GM12878 (cell line): Measurements from ENCODE around the gene IL4I1. TPM values are rescaled to one million over a fixed set of nuclear protein-coding genes. Genes with fewer than 3 reads are reported as not detected.

Experiments used
- BACH1 ChIP-seq: fragments of 450-650 bp; IDR thresholded peaks from 2 replicates; pipeline ENCODE4 v1.6.1; 2017; ENCODE audit warnings: mild to moderate bottlenecking, borderline replicate concordance
- CHD1 ChIP-seq: IDR thresholded peaks from 2 replicates; pipeline ENCODE4 v1.6.1; 2012; ENCODE audit warnings: low read depth, low read length, improper control_type of control experiment
- EED ChIP-seq: sonication (generic); IDR thresholded peaks from 2 replicates; pipeline ENCODE4 v1.6.1; 2016; ENCODE audit warnings: antibody characterized with exemption, low read depth
- ETV6 ChIP-seq, 2 experiments: fragments of 450-650 bp in 1 of 2; IDR thresholded peaks in 1 of 2; conservative IDR thresholded peaks in 1 of 2; 2 replicates each; pipeline ENCODE4 v1.6.1; 2014; ENCODE audit warnings: antibody characterized with exemption in 1 of 2, borderline replicate concordance in 1 of 2, low read depth in 1 of 2, mild to moderate bottlenecking in 1 of 2, moderate library complexity in 1 of 2
- FOXK2 ChIP-seq: fragments of 450-650 bp; IDR thresholded peaks from 2 replicates; pipeline ENCODE4 v1.6.1; 2017; ENCODE audit warnings: mild to moderate bottlenecking, moderate library complexity
- FOXM1 ChIP-seq: IDR thresholded peaks from 2 replicates; pipeline ENCODE4 v1.6.1; 2012; ENCODE audit warnings: low read depth, mild to moderate bottlenecking, inconsistent platforms, low read length, moderate library complexity
- IKZF1 ChIP-seq: fragments of 450-650 bp; conservative IDR thresholded peaks from 2 replicates; pipeline ENCODE4 v1.6.1; 2017; ENCODE audit warnings: antibody characterized with exemption, mild to moderate bottlenecking
- JUND ChIP-seq: IDR thresholded peaks from 2 replicates; pipeline ENCODE4 v1.6.1; 2012; ENCODE audit warnings: low read depth, mild to moderate bottlenecking, low read length, improper control_type of control experiment, moderate library complexity
- PAX8 ChIP-seq: fragments of 450-650 bp; IDR thresholded peaks from 2 replicates; pipeline ENCODE4 v1.6.1; 2017; ENCODE audit warnings: mild to moderate bottlenecking, moderate library complexity
- POU2F2 ChIP-seq: IDR thresholded peaks from 3 replicates; pipeline ENCODE4 v1.6.1; 2011; ENCODE audit warnings: low read depth, mild to moderate bottlenecking, low read length, borderline replicate concordance
- RUNX3 ChIP-seq: IDR thresholded peaks from 2 replicates; pipeline ENCODE4 v1.6.1; 2012; ENCODE audit warnings: low read length, inconsistent platforms
- STAT3 ChIP-seq: IDR thresholded peaks from 2 replicates; pipeline ENCODE4 v1.6.1; 2011; ENCODE audit warnings: low read depth, low read length, improper control_type of control experiment
- SUPT20H ChIP-seq: IDR thresholded peaks from 2 replicates; pipeline ENCODE4 v1.6.1; 2011; ENCODE audit warnings: low read depth, mild to moderate bottlenecking, low read length, moderate library complexity, borderline replicate concordance; ENCODE audit not compliant: control insufficient read depth
- TCF12 ChIP-seq: IDR thresholded peaks from 2 replicates; pipeline ENCODE4 v1.6.1; 2011; ENCODE audit warnings: low read depth, mild to moderate bottlenecking, low read length
- WRNIP1 ChIP-seq: IDR thresholded peaks from 2 replicates; pipeline ENCODE4 v1.6.1; 2011; ENCODE audit warnings: low read depth, low read length, improper control_type of control experiment, borderline replicate concordance
- polyA plus RNA-seq, 11 experiments: library from polyadenylated mRNA; depleted of rRNA in 4 of 11; unstranded in 6 of 11; stranded (reverse) in 5 of 11; fragments of >200 nt; fragmentation: Nextera tagmentation in 4 of 11; fragmentation: Illumina TruSeq in 1 of 11; extraction: Ambion mirVana in 4 of 11; extraction: Trizol in 1 of 11; gene quantifications; 1 replicate in 1 of 11; 2 replicates in 10 of 11; pipeline versions ENCODE4 v1.2.1 to v1.2.3, GENCODE V29; 2011 to 2016; ENCODE audit warnings: inconsistent platforms in 2 of 11, missing spikeins in 2 of 11, low read depth in 1 of 11
- total RNA-seq, 4 experiments: library from RNA; depleted of rRNA in 3 of 4; stranded (reverse); fragments of >200 nt in 3 of 4; fragmentation: Illumina TruSeq in 1 of 4; extraction: Trizol in 1 of 4; gene quantifications; 2 replicates each; pipeline versions ENCODE4 v1.2.1 to v1.2.3, GENCODE V29; 2013 to 2021
- TF ChIP-seq, protein P1 (sequence below): fragments of 450-650 bp; IDR thresholded peaks from 2 replicates; pipeline ENCODE4 v1.6.1; 2017; ENCODE audit warnings: borderline replicate concordance
- TF ChIP-seq, protein P2 (sequence below): IDR thresholded peaks from 2 replicates; pipeline ENCODE4 v1.6.1; 2011; ENCODE audit warnings: low read depth, low read length, improper control_type of control experiment, borderline replicate concordance
- TF ChIP-seq, protein P3 (sequence below): fragments of 450-650 bp; IDR thresholded peaks from 2 replicates; pipeline ENCODE4 v1.6.1; 2017; ENCODE audit warnings: mild to moderate bottlenecking, moderate library complexity
- TF ChIP-seq, protein P4 (sequence below): IDR thresholded peaks from 2 replicates; pipeline ENCODE4 v1.6.1; 2011; ENCODE audit warnings: mild to moderate bottlenecking, low read depth, low read length, moderate library complexity; ENCODE audit not compliant: insufficient replicate concordance
- TF ChIP-seq, protein P5 (sequence below): fragments of 450-650 bp; formaldehyde crosslinking; IDR thresholded peaks from 2 replicates; pipeline ENCODE4 v1.4.0; 2020; ENCODE audit warnings: mild to moderate bottlenecking, moderate library complexity

IL4I1 gene
- total and polyA plus RNA-seq, 10 of the 15 experiments (the other 5 are each of a cell fraction or from before 2014, with no cell fraction given): 0.62 to 83.8 (median 42.8) TPM

DNA sequence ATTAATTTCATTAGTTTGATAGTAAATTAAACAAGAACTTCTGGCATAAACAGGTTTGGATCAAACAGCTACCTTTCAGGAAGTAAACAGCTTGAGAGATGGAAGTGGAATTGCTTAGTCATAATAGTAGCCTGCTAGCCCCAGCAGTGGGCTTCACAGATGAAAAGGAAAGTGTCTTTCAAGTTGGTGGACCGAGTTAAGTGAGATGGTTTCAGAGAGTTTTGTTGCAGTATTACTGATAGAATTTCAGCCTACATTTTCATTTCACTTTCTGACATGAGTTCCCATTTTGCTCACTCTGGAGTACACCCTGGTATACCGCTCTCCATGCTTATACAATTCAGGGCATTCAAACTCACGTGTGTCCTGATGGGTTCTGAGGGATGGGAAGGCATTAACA lies 47.7 kb downstream of the IL4I1 start (continued):
- TF ChIP-seq IKZF1: no peak
- no peak for TF ChIP-seq BACH1
- TF ChIP-seq, protein P1, sequence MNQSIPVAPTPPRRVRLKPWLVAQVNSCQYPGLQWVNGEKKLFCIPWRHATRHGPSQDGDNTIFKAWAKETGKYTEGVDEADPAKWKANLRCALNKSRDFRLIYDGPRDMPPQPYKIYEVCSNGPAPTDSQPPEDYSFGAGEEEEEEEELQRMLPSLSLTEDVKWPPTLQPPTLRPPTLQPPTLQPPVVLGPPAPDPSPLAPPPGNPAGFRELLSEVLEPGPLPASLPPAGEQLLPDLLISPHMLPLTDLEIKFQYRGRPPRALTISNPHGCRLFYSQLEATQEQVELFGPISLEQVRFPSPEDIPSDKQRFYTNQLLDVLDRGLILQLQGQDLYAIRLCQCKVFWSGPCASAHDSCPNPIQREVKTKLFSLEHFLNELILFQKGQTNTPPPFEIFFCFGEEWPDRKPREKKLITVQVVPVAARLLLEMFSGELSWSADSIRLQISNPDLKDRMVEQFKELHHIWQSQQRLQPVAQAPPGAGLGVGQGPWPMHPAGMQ: no peak
- no peak for TF ChIP-seq CHD1
- peak; percentile 58 for TF ChIP-seq RUNX3
- TF ChIP-seq STAT3: no peak
- TF ChIP-seq, protein P2, sequence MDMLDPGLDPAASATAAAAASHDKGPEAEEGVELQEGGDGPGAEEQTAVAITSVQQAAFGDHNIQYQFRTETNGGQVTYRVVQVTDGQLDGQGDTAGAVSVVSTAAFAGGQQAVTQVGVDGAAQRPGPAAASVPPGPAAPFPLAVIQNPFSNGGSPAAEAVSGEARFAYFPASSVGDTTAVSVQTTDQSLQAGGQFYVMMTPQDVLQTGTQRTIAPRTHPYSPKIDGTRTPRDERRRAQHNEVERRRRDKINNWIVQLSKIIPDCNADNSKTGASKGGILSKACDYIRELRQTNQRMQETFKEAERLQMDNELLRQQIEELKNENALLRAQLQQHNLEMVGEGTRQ: no peak
- TF ChIP-seq FOXK2: no peak
- TF ChIP-seq, protein P3, sequence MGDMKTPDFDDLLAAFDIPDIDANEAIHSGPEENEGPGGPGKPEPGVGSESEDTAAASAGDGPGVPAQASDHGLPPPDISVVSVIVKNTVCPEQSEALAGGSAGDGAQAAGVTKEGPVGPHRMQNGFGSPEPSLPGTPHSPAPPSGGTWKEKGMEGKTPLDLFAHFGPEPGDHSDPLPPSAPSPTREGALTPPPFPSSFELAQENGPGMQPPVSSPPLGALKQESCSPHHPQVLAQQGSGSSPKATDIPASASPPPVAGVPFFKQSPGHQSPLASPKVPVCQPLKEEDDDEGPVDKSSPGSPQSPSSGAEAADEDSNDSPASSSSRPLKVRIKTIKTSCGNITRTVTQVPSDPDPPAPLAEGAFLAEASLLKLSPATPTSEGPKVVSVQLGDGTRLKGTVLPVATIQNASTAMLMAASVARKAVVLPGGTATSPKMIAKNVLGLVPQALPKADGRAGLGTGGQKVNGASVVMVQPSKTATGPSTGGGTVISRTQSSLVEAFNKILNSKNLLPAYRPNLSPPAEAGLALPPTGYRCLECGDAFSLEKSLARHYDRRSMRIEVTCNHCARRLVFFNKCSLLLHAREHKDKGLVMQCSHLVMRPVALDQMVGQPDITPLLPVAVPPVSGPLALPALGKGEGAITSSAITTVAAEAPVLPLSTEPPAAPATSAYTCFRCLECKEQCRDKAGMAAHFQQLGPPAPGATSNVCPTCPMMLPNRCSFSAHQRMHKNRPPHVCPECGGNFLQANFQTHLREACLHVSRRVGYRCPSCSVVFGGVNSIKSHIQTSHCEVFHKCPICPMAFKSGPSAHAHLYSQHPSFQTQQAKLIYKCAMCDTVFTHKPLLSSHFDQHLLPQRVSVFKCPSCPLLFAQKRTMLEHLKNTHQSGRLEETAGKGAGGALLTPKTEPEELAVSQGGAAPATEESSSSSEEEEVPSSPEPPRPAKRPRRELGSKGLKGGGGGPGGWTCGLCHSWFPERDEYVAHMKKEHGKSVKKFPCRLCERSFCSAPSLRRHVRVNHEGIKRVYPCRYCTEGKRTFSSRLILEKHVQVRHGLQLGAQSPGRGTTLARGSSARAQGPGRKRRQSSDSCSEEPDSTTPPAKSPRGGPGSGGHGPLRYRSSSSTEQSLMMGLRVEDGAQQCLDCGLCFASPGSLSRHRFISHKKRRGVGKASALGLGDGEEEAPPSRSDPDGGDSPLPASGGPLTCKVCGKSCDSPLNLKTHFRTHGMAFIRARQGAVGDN: no peak
- no peak for TF ChIP-seq WRNIP1
- no peak for TF ChIP-seq TCF12
- TF ChIP-seq POU2F2: 0 out of 3 replicates have a peak, but pooled peaks have one; percentile 24
- 0 out of 2 replicates have a peak, but pooled peaks have one; percentile 21 for TF ChIP-seq EED
- TF ChIP-seq JUND: no peak
- TF ChIP-seq, protein P4, sequence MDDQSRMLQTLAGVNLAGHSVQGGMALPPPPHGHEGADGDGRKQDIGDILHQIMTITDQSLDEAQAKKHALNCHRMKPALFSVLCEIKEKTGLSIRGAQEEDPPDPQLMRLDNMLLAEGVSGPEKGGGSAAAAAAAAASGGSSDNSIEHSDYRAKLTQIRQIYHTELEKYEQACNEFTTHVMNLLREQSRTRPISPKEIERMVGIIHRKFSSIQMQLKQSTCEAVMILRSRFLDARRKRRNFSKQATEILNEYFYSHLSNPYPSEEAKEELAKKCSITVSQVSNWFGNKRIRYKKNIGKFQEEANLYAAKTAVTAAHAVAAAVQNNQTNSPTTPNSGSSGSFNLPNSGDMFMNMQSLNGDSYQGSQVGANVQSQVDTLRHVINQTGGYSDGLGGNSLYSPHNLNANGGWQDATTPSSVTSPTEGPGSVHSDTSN: no peak
- TF ChIP-seq PAX8: no peak
- peak in 1 of 2 experiments; percentile 49; a peak in 1 of 4 replicates for TF ChIP-seq ETV6 (conservative IDR thresholded peaks at IDR 0.05 in 1 of 2, IDR thresholded peaks at IDR 0.05 in 1 of 2; ENCODE audit: borderline replicate concordance in 1 of 2, low read depth in 1 of 2)
- TF ChIP-seq SUPT20H: no peak
- no peak for TF ChIP-seq FOXM1
- TF ChIP-seq, protein P5, sequence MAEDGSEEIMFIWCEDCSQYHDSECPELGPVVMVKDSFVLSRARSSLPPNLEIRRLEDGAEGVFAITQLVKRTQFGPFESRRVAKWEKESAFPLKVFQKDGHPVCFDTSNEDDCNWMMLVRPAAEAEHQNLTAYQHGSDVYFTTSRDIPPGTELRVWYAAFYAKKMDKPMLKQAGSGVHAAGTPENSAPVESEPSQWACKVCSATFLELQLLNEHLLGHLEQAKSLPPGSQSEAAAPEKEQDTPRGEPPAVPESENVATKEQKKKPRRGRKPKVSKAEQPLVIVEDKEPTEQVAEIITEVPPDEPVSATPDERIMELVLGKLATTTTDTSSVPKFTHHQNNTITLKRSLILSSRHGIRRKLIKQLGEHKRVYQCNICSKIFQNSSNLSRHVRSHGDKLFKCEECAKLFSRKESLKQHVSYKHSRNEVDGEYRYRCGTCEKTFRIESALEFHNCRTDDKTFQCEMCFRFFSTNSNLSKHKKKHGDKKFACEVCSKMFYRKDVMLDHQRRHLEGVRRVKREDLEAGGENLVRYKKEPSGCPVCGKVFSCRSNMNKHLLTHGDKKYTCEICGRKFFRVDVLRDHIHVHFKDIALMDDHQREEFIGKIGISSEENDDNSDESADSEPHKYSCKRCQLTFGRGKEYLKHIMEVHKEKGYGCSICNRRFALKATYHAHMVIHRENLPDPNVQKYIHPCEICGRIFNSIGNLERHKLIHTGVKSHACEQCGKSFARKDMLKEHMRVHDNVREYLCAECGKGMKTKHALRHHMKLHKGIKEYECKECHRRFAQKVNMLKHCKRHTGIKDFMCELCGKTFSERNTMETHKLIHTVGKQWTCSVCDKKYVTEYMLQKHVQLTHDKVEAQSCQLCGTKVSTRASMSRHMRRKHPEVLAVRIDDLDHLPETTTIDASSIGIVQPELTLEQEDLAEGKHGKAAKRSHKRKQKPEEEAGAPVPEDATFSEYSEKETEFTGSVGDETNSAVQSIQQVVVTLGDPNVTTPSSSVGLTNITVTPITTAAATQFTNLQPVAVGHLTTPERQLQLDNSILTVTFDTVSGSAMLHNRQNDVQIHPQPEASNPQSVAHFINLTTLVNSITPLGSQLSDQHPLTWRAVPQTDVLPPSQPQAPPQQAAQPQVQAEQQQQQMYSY (CRISPR knock-in tag): no peak
